ENCODE measurements around the gene BCL2L13. TPM values are rescaled to one million over a fixed set of nuclear protein-coding genes. Genes with fewer than 3 reads are reported as not detected.

The BCL2L13 gene
- total RNA-seq, 2 donors from 2014 or later = 56.5 to 64.1 TPM

DNA sequence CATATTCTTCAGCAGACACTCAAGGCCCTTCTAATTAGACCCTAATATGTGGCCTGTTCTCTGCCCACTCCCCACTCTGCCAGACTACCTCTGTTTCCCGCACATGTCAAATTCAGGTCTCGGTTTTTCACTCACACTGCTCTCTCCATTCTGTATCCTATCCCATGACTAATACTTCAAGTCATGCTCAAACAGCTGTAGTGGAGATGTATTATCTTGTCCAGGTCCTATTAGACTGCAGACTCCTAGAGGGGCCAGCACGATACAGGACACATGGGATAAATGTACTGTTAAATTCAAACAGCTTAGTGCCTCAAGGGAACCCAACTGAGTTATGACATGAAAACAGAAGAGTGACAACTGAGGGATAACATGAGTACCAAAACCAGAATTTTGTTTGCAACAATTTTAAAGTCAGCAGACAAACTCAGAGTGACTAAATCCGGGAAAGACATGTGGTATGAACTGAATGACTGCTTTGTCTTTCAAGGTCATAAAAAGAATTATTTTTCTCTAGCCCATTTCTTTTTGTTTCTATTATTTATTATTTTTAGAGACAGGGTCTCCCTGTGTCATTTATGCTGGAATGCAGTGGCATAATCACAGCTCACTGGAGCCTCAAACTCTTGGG, 30.6 kb upstream of the BCL2L13 start:
- no peak for TF ChIP-seq CTCF (IDR thresholded peaks at IDR 0.05)
- peaks cover 24% of the 10 kb centered on the region for H3K36me3 ChIP-seq
- peak overlapping the region in 1 of 2 donors; percentile 79 for H3K27ac ChIP-seq
- no peaks in the 10 kb centered on the region for H3K27me3 ChIP-seq
- DNase-seq (ENCODE audit: low spot score) = no peak
- peaks cover 0 to 28% of the 10 kb centered on the region in 2 donors for H3K4me1 ChIP-seq
- no peak overlapping the region for H3K4me3 ChIP-seq
- no peaks in the 10 kb centered on the region for H3K9me3 ChIP-seq

DNA sequence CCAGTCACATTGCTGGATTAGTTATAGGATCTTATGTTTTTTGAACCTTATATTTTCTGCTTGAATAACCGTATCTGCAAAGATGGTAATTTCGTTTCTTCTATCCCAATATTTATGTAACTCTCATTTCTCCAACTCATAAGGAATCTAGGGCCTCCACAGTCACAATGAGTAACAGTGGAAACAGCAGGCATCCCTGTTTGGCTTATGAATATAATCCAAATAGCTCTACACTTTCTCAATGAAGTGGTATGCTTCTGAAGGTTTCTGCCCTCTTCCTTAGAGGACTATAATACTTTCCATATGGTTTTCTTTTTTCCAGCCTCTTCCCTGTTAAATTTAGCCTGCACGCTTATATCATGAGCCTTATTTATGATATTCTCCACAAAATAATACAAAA, 26.5 kb upstream of the BCL2L13 start:
- no peak for TF ChIP-seq CTCF (IDR thresholded peaks at IDR 0.05)
- H3K27ac ChIP-seq = peak overlapping the region in 1 of 2 donors; percentile 14
- H3K27me3 ChIP-seq = no peaks in the 10 kb centered on the region
- no peak for DNase-seq (ENCODE audit: low spot score)
- peaks cover 44% of the 10 kb centered on the region for H3K36me3 ChIP-seq
- peaks cover 0 to 13% of the 10 kb centered on the region in 2 donors for H3K4me1 ChIP-seq
- no peaks in the 10 kb centered on the region for H3K9me3 ChIP-seq
- no peak overlapping the region for H3K4me3 ChIP-seq

DNA sequence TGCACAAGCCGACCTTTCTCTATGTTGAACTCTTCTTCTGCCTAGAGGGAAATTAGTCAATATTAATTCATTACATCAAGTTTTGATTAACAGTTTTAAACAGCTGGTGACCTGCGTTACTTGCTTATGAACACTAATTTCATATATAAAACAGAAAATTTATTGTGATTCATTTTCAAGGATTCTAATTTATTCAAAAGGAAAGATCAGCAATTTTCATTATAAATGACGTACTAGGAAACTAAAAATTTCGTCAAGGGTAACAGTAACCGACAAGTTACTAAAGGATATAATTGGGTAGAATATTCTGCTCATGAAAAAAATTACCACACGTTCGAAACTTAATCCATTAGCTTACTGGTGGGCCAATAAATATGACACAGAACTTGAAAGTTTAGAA, 25.3 kb upstream of the BCL2L13 start:
- Histone ChIP-seq H3K4me1 (peaks cover 0 to 11% of the 10 kb centered on the region in 2 donors), H3K9me3 (no peaks in the 10 kb centered on the region), H3K4me3 (no peak overlapping the region), H3K27me3 (no peaks in the 10 kb centered on the region), H3K27ac (no peak overlapping the region), H3K36me3 (peaks cover 53% of the 10 kb centered on the region)
- no peak for DNase-seq (ENCODE audit: low spot score)
- TF ChIP-seq CTCF (IDR thresholded peaks at IDR 0.05) = no peak

GRCh38 chr22:17627961-17628405, 10.6 kb upstream of the BCL2L13 start:
- H3K4me3 ChIP-seq = peak overlapping the region; percentile 86 to 95
- peaks cover 0 to 21% of the 10 kb centered on the region in 2 donors for H3K4me1 ChIP-seq
- H3K27ac ChIP-seq = peak overlapping the region; percentile 92 to 95
- no peaks in the 10 kb centered on the region for H3K9me3 ChIP-seq
- DNase-seq (ENCODE audit: low spot score) = no peak
- H3K36me3 ChIP-seq = no peaks in the 10 kb centered on the region
- H3K27me3 ChIP-seq = no peaks in the 10 kb centered on the region
- TF ChIP-seq CTCF (IDR thresholded peaks at IDR 0.05) = no peak

DNA sequence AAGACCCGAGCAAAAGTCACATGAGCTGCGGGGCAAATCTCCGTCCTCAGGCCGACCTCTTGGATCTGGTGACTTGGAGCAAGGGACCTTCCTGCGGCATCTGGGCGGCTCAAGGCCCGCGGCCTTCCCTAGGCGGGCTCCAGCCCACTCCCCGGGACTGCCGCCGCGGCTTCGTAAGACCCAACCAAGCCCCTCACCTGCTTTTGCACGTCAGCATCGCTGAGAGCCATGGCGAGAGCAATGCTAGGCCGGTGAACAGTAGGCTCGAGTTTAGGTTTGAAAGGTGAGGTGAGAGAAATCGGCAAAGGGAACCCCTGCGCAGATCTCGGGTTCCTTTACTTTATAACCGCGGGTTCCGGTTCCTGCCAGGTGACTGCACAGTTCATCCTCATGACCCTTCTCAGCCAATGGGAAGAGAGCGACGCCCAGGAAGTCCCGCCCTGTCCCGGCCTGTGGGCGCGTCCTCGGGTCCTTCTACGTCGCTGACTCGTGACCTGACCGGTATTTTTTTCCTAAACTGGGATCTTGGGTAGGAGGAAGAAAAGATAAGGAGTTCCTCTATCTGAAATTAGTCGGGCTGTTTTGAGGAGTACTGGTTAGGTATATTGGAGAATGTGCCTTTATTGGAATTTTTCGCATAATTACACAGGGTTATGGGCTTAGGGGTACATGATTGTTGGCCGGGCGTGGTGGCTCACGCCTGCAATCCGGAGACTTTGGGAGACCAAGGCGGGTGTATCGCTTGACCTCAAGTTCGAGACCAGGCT, 10.0 kb upstream of the BCL2L13 start, which contains the start of gene ATP6V1E1:
ATP6V1E1 (minus strand) TSS at position 344 of the 767 bp plus-strand sequence; CDS start at position 230, 114 bp downstream.
- peak; percentile 99 for DNase-seq (ENCODE audit: low spot score)
- Histone ChIP-seq H3K4me1 (peaks cover 0 to 21% of the 10 kb centered on the region in 2 donors), H3K9me3 (no peaks in the 10 kb centered on the region), H3K36me3 (no peaks in the 10 kb centered on the region), H3K27me3 (no peaks in the 10 kb centered on the region), H3K27ac (peak within 1 kb of the TSS; percentile 92 to 95), H3K4me3 (peak within 1 kb of the TSS; percentile 86 to 95)
- no peak for TF ChIP-seq CTCF (IDR thresholded peaks at IDR 0.05)

Data from right atrium auricular region (tissue), 2 donors.